GM19372 (cell line): ENCODE data around the gene HSPG2.

ENCODE experiments used
- ATAC-seq: cut with Tn5 transposase; IDR thresholded peaks from one replicate; pipeline ENCODE4 v1.9.1; 2021; ENCODE audit warnings: mild to moderate bottlenecking, low read depth, moderate library complexity; ENCODE audit not compliant: unreplicated experiment

The HSPG2 gene

GRCh38 chr1:21775985-21776562, 161.0 kb downstream of the HSPG2 start:
- no peak for ATAC-seq

DNA sequence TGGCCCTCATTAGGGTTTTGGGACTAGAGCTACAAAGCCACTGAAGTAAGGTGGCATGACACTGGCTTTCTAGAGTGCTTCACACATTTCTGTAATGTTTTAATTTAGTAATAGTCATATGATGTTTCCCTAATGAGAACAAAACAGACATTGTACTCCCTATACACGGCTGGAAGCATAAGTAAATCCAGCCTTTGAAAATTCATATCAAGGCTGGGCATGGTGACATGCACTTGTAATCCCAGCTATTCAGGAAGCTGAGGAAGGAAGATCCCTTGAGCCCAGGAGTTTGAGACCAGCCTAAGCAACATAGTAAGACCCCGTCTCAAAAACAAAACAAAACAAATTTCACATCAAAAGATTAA, 161.6 kb downstream of the HSPG2 start:
- no peak for ATAC-seq

DNA sequence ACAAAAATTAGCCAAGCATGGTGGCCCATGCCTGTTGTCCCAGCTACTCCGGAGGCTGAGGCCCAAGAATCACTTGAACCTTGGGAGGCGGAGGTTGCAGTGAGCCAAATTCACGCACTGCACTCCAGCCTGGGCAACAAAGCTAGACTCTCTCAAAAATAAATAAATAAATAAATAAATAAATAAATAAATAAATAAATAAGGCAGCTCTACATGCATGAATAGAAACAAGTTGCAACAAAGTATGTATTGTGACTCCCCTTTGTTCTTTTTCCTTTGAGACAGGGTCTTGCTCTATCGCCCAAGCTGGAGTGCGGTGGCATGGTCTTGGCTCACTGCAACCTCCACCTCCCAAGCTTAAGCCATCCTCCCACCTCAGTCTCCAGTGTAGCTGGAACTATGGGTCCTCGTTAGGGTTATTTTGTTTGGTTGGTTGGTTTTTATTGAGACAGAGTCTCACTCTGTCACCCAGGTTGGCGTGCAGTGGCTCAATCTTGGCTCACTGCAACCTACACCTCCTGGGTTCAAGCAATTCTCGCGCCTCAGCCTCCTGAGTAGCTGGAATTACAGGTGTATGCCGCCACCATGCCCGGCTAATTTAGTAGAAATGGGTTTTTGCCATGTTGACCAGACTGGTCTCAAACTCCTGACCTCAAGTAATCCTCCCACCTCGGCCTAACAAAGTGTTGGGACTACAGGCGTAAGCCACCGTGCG, 162.1 kb downstream of the HSPG2 start:
- no peak for ATAC-seq

GRCh38 chr1:21773585-21773984, 163.5 kb downstream of the HSPG2 start:
- ATAC-seq = no peak
